HUES64 (cell line): ENCODE measurements around the gene TAS2R43.
"Not testable (repeated sequence)": the region's sequence is repeated elsewhere in the genome, so short reads cannot be mapped to it uniquely, and the experiment has no call there.

Experiments
- H3K27ac ChIP-seq: 2 replicates; pipeline ENCODE4 v1.7.0; 2013; ENCODE audit warnings: low read depth, low read length, inconsistent platforms
- H3K27me3 ChIP-seq: 2 replicates; pipeline ENCODE4 v1.6.1; 2013; ENCODE audit warnings: mild to moderate bottlenecking, low read length; ENCODE audit not compliant: insufficient read depth
- H3K36me3 ChIP-seq: 2 replicates; pipeline ENCODE4 v1.6.1; 2013; ENCODE audit warnings: mild to moderate bottlenecking, low read length; ENCODE audit not compliant: insufficient read depth
- H3K4me1 ChIP-seq: 2 replicates; pipeline ENCODE4 v1.6.1; 2013; ENCODE audit warnings: mild to moderate bottlenecking, low read length, moderate library complexity; ENCODE audit not compliant: insufficient read depth
- H3K4me3 ChIP-seq: 2 replicates; pipeline ENCODE4 v1.5.1; 2013; ENCODE audit warnings: mild to moderate bottlenecking, low read length, moderate library complexity
- H3K9ac ChIP-seq: 2 replicates; pipeline ENCODE4 v1.6.1; 2013; ENCODE audit warnings: mild to moderate bottlenecking, low read depth, low read length
- H3K9me3 ChIP-seq: 2 replicates; pipeline ENCODE4 v1.6.1; 2013; ENCODE audit warnings: low read depth, low read length; ENCODE audit not compliant: insufficient read depth
- WGBS: fragments of 150-250, 120-280 bp; methylation state at CpG from one replicate; pipeline ENCODE4 v1.1.7; 2013; ENCODE audit warnings: missing lambda C conversion rate; 5-methylcytosine and 5-hydroxymethylcytosine counted together

The TAS2R43 gene

GRCh38 chr12:11105546-11105945, 13.4 kb upstream of the TAS2R43 start:
- H3K4me3 ChIP-seq: no peak overlapping the region
- no peak overlapping the region for H3K27ac ChIP-seq
- H3K4me1 ChIP-seq: no peaks in the 10 kb centered on the region
- no peak overlapping the region for H3K9ac ChIP-seq
- 71% methylated on average over 1 of the region's 2 CpGs for WGBS
- peaks cover 15% of the 10 kb centered on the region; the same call in 1 of the 2 replicates for H3K36me3 ChIP-seq
- no peaks in the 10 kb centered on the region for H3K27me3 ChIP-seq
- no peaks in the 10 kb centered on the region for H3K9me3 ChIP-seq

GRCh38 chr12:11094910-11095309, 2.8 kb upstream of the TAS2R43 start:
- H3K4me3 ChIP-seq, H3K27ac ChIP-seq, H3K4me1 ChIP-seq, H3K9ac ChIP-seq, H3K27me3 ChIP-seq, H3K9me3 ChIP-seq, H3K36me3 ChIP-seq: not testable (repeated sequence)
- WGBS: no CpG with 5 or more reads among the region's 2 CpGs

GRCh38 chr12:11089246-11089645, 2.9 kb downstream of the TAS2R43 start:
- no peaks in the 10 kb centered on the region for H3K27me3 ChIP-seq
- no CpG with 5 or more reads among the region's 5 CpGs for WGBS
- H3K4me3 ChIP-seq: no peak overlapping the region
- no peak overlapping the region for H3K27ac ChIP-seq
- no peaks in the 10 kb centered on the region for H3K4me1 ChIP-seq
- no peak overlapping the region for H3K9ac ChIP-seq
- H3K36me3 ChIP-seq: no peaks in the 10 kb centered on the region
- no peaks in the 10 kb centered on the region for H3K9me3 ChIP-seq

- WGBS: no CpG with 5 or more reads among the region's 3 CpGs
- Histone ChIP-seq H3K4me1 (no peaks in the 10 kb centered on the region), H3K27ac (no peak overlapping the region), H3K36me3 (no peaks in the 10 kb centered on the region), H3K4me3 (no peak overlapping the region), H3K27me3 (no peaks in the 10 kb centered on the region), H3K9ac (no peak overlapping the region), H3K9me3 (0 out of 2 replicates have a peak, but pooled peaks cover 3% of the 10 kb centered on the region)
These were observed 6.7 kb downstream of the TAS2R43 start for GRCh38 chr12:11085419-11085818.

- Histone ChIP-seq H3K27me3 (no peaks in the 10 kb centered on the region), H3K4me1 (no peaks in the 10 kb centered on the region), H3K27ac (no peak overlapping the region), H3K9ac (no peak overlapping the region), H3K9me3 (0 out of 2 replicates have a peak, but pooled peaks cover 3% of the 10 kb centered on the region), H3K36me3 (no peaks in the 10 kb centered on the region), H3K4me3 (no peak overlapping the region)
- WGBS: no CpG with 5 or more reads among the region's 2 CpGs
These were observed 10.1 kb downstream of the TAS2R43 start for GRCh38 chr12:11081987-11082386.

GRCh38 chr12:11078246-11078645, 13.9 kb downstream of the TAS2R43 start:
- no peaks in the 10 kb centered on the region for H3K9me3 ChIP-seq
- H3K4me1 ChIP-seq: no peaks in the 10 kb centered on the region
- WGBS: 100% methylated on average over 1 of the region's 1 CpG
- H3K36me3 ChIP-seq: no peaks in the 10 kb centered on the region
- H3K27ac ChIP-seq: no peak overlapping the region
- H3K9ac ChIP-seq: no peak overlapping the region
- no peaks in the 10 kb centered on the region for H3K27me3 ChIP-seq
- H3K4me3 ChIP-seq: no peak overlapping the region

- H3K4me1 ChIP-seq: no peaks in the 10 kb centered on the region
- no peak overlapping the region for H3K9ac ChIP-seq
- no peaks in the 10 kb centered on the region for H3K36me3 ChIP-seq
- no peaks in the 10 kb centered on the region for H3K27me3 ChIP-seq
- H3K4me3 ChIP-seq: no peak overlapping the region
- H3K27ac ChIP-seq: no peak overlapping the region
- WGBS: no CpG with 5 or more reads among the region's 3 CpGs
- no peaks in the 10 kb centered on the region for H3K9me3 ChIP-seq
These were observed 16.5 kb downstream of the TAS2R43 start for GRCh38 chr12:11075642-11076041.

GRCh38 chr12:11071414-11071813, 20.7 kb downstream of the TAS2R43 start:
- no peaks in the 10 kb centered on the region for H3K27me3 ChIP-seq

GRCh38 chr12:11070999-11071398, 21.1 kb downstream of the TAS2R43 start:
- Histone ChIP-seq H3K36me3 (no peaks in the 10 kb centered on the region), H3K4me1 (no peaks in the 10 kb centered on the region), H3K9me3 (no peaks in the 10 kb centered on the region), H3K4me3 (no peak overlapping the region), H3K27me3 (no peaks in the 10 kb centered on the region), H3K9ac (no peak overlapping the region), H3K27ac (no peak overlapping the region)
- 0% methylated on average over 1 of the region's 1 CpG for WGBS

More at GRCh38 chr12:11071414-11071813, 20.7 kb downstream of the TAS2R43 start:
- WGBS: 46% methylated on average over 4 of the region's 4 CpGs
- no peak overlapping the region for H3K9ac ChIP-seq
- H3K27ac ChIP-seq: no peak overlapping the region
- H3K36me3 ChIP-seq: no peaks in the 10 kb centered on the region
- no peaks in the 10 kb centered on the region for H3K4me1 ChIP-seq
- no peak overlapping the region for H3K4me3 ChIP-seq
- H3K9me3 ChIP-seq: no peaks in the 10 kb centered on the region

- Histone ChIP-seq H3K9ac (no peak overlapping the region), H3K36me3 (no peaks in the 10 kb centered on the region)
These were observed 22.2 kb downstream of the TAS2R43 start for GRCh38 chr12:11069854-11070365.

GRCh38 chr12:11067514-11067913, 24.6 kb downstream of the TAS2R43 start:
- no peaks in the 10 kb centered on the region for H3K27me3 ChIP-seq
- no peaks in the 10 kb centered on the region for H3K36me3 ChIP-seq
- H3K4me1 ChIP-seq: no peaks in the 10 kb centered on the region
- H3K9me3 ChIP-seq: no peaks in the 10 kb centered on the region
- 51% methylated on average over 2 of the region's 2 CpGs for WGBS
- H3K4me3 ChIP-seq: no peak overlapping the region
- no peak overlapping the region for H3K9ac ChIP-seq
- no peak overlapping the region for H3K27ac ChIP-seq

More at GRCh38 chr12:11069854-11070365, 22.2 kb downstream of the TAS2R43 start:
- H3K27me3 ChIP-seq: no peaks in the 10 kb centered on the region
- WGBS: 73% methylated on average over 5 of the region's 5 CpGs
- H3K4me1 ChIP-seq: no peaks in the 10 kb centered on the region
- no peak overlapping the region for H3K4me3 ChIP-seq
- no peaks in the 10 kb centered on the region for H3K9me3 ChIP-seq
- no peak overlapping the region for H3K27ac ChIP-seq

GRCh38 chr12:11062194-11062593, 29.9 kb downstream of the TAS2R43 start, which contains the start of gene TAS2R46:
Gene TAS2R46 (minus strand): TSS chr12:11062294. CDS start chr12:11062294, 0 bp downstream.
- H3K4me3 ChIP-seq, H3K27me3 ChIP-seq, H3K9me3 ChIP-seq, H3K4me1 ChIP-seq, H3K9ac ChIP-seq, H3K27ac ChIP-seq, H3K36me3 ChIP-seq: not testable (repeated sequence)
- WGBS: 100% methylated on average over 1 of the region's 1 CpG
